Psoas muscle (tissue), 8 donors: ENCODE measurements around the gene LIN54. TPM values are rescaled to one million over a fixed set of nuclear protein-coding genes. Genes with fewer than 3 reads are reported as not detected.

Experiments
- ATAC-seq, 4 donors: fragments of 200-7000 bp; cut with Tn5 transposase; one replicate each; pipeline ENCODE4 v1.9.1; 2020; ENCODE audit warnings: moderate library complexity in 3 of 4, mild to moderate bottlenecking in 2 of 4
- DNase-seq, 2 donors: peaks; one replicate each; pipeline ENCODE4 v3.0.0-alpha.2; 2020
- H3K27ac ChIP-seq: fragments of 200-600 bp; one replicate; pipeline ENCODE4 v1.8.0; 2022
- H3K27me3 ChIP-seq, 3 donors: fragments of 200-600 bp in 1 of 3; one replicate each; pipeline versions ENCODE4 v1.6.1 to v1.8.0; 2013 to 2022; ENCODE audit warnings: low read length in 2 of 3, mild to moderate bottlenecking in 2 of 3, moderate library complexity in 1 of 3; ENCODE audit not compliant: insufficient read depth in 3 of 3
- H3K36me3 ChIP-seq, 2 donors: fragments of 200-600 bp in 1 of 2; one replicate each; pipeline versions ENCODE4 v1.6.1 to v1.8.0; 2013 to 2022; ENCODE audit warnings: low read depth in 1 of 2, mild to moderate bottlenecking in 1 of 2, moderate library complexity in 1 of 2; ENCODE audit not compliant: insufficient read depth in 1 of 2
- H3K4me1 ChIP-seq: fragments of 200-600 bp; one replicate; pipeline ENCODE4 v1.8.0; 2022
- H3K4me3 ChIP-seq: fragments of 200-600 bp; one replicate; pipeline ENCODE4 v1.8.0; 2022; ENCODE audit warnings: mild to moderate bottlenecking
- H3K9me3 ChIP-seq: fragments of 200-600 bp; one replicate; pipeline ENCODE4 v1.8.0; 2022
- CTCF ChIP-seq: fragments of 200-600 bp; IDR thresholded peaks from one replicate; pipeline ENCODE4 v1.8.0; 2022; ENCODE audit warnings: antibody characterized with exemption
- WGBS, 3 donors: extraction: QIAGEN DNeasy Blood & Tissue Kit; methylation state at CpG; one replicate each; pipeline versions ENCODE4 v1.1.6 to v1.1.7; 2013; 5-methylcytosine and 5-hydroxymethylcytosine counted together
- intact Hi-C, 2 donors: fragments of 100-400 bp; cut with DNase I; formaldehyde crosslinking; loops; one replicate each; pipeline versions ENCODE4 v1.11.0 to v1.14.2; 2022
- polyA plus RNA-seq, 3 donors: library from polyadenylated mRNA; stranded (reverse); fragments of 200-250 nt; gene quantifications; one replicate each; pipeline ENCODE4 v1.2.3, GENCODE V29; 2013
- total RNA-seq, 4 donors: library from RNA; stranded (reverse); fragmentation: NEBNext Ultra II Directional in 2 of 4; extraction: Animal tissue kit (Norgen Biotek cat#: 25700) in 2 of 4; gene quantifications; one replicate each; pipeline versions ENCODE4 v1.2.1 to v1.2.4, GENCODE V29; 2021 to 2023
- donor health status: healthy with polysubstance abuse.
- donor health status: DM: no; HTN: no; CAD: no; lungs with moderate emphysema.
- donor health status: Bipolar disorder and iron deficiency.
- donor health status: healthy.
- donor health status: DM: yes; HTN: yes; CAD: no.
- donor health status: DM: no; HTN: no; CAD: no.
- donor health status: DM: no; HTN: no; CAD: no.
- donor health status: DM: yes; HTN: yes; CAD: no.

Gene LIN54
- total and polyA plus RNA-seq, 7 donors: 4.9 to 14.7 (median 8.1) TPM

- TF ChIP-seq CTCF: no peak
- no peaks in the 10 kb centered on the region for H3K9me3 ChIP-seq
- WGBS, 3 donors: 3 to 5% (median 3%) methylated on average over 13 of the region's 13 CpGs
- ATAC-seq (peak in 1 of 4 donors; percentile 29), DNase-seq (no peak)
- peak overlapping the region; percentile 83 for H3K27ac ChIP-seq
- no peaks in the 10 kb centered on the region for H3K36me3 ChIP-seq
- H3K4me1 ChIP-seq: peaks cover 22% of the 10 kb centered on the region
- intact Hi-C loops: loop anchor here (1.0 to 10.0 kb wide), 5 partner anchors 21 to 639 kb away; partner anchors contain the start of genes COPS4 (in 1 of the 2), HNRNPD (in 1 of the 2), SEC31A (in 1 of the 2) and THAP9 (in 1 of the 2)
- peak overlapping the region; percentile 87 for H3K4me3 ChIP-seq
- H3K27me3 ChIP-seq: no peaks in the 10 kb centered on the region
These were observed 2.8 kb upstream of the LIN54 start for GRCh38 chr4:83013420-83013867.

- H3K27me3 ChIP-seq: no peaks in the 10 kb centered on the region
- H3K9me3 ChIP-seq: no peaks in the 10 kb centered on the region
- intact Hi-C loops: loop anchor here (1.0 to 10.0 kb wide), 5 partner anchors 21 to 638 kb away; partner anchors contain the start of genes COPS4 (in 1 of the 2), HNRNPD (in 1 of the 2), SEC31A (in 1 of the 2) and THAP9 (in 1 of the 2)
- no peaks in the 10 kb centered on the region for H3K36me3 ChIP-seq
- ATAC-seq: peak; percentile 95 to 98 (median 97)
- H3K4me3 ChIP-seq: peak overlapping the region; percentile 87
- peaks cover 22% of the 10 kb centered on the region for H3K4me1 ChIP-seq
- peak; percentile 97 to 99 for DNase-seq
- TF ChIP-seq CTCF: peak; percentile 45
- peak overlapping the region; percentile 83 for H3K27ac ChIP-seq
- 0 to 1% (median 0%) methylated on average over 35 to 73 of the region's 73 CpGs for WGBS, 3 donors
These were observed 2.2 kb upstream of the LIN54 start for GRCh38 chr4:83012687-83013419.

- Histone ChIP-seq H3K4me1 (peaks cover 22% of the 10 kb centered on the region), H3K27ac (peak overlapping the region; percentile 83), H3K4me3 (peak overlapping the region; percentile 87), H3K27me3 (no peaks in the 10 kb centered on the region), H3K36me3 (no peaks in the 10 kb centered on the region), H3K9me3 (no peaks in the 10 kb centered on the region)
- 0 to 1% (median 1%) methylated on average over 25 to 43 of the region's 43 CpGs for WGBS, 3 donors
- TF ChIP-seq CTCF: no peak
- ATAC-seq: peak in 3 of 4 donors; percentile 2 to 20 (median 2)
- DNase-seq: peak; percentile 38 to 68
- intact Hi-C loops: loop anchor here (2.0 to 10.0 kb wide), 4 partner anchors 23 to 637 kb away; partner anchors contain the start of genes COPS4 (in 1 of the 2), HNRNPD (in 1 of the 2), SEC31A (in 1 of the 2) and THAP9 (in 1 of the 2)
These were observed 1.6 kb upstream of the LIN54 start for GRCh38 chr4:83012200-83012686.

GRCh38 chr4:83011689-83012199, 1.1 kb upstream of the LIN54 start:
- no peak for TF ChIP-seq CTCF
- DNase-seq (no peak), ATAC-seq (no peak)
- Histone ChIP-seq H3K27ac (peak overlapping the region; percentile 83), H3K27me3 (no peaks in the 10 kb centered on the region), H3K4me3 (peak overlapping the region; percentile 87), H3K9me3 (no peaks in the 10 kb centered on the region), H3K4me1 (peaks cover 22% of the 10 kb centered on the region), H3K36me3 (no peaks in the 10 kb centered on the region)
- intact Hi-C loops: loop anchor here (2.0 to 10.0 kb wide), 4 partner anchors 23 to 637 kb away; partner anchors contain the start of genes COPS4 (in 1 of the 2), HNRNPD (in 1 of the 2), SEC31A (in 1 of the 2) and THAP9 (in 1 of the 2)
- 3 to 5% (median 5%) methylated on average over 5 of the region's 5 CpGs for WGBS, 3 donors
